Choroid plexus epithelial cell (primary cell): Measurements from ENCODE around the gene CCDC34.

ENCODE experiments used
- DNase-seq: peaks from one replicate; pipeline ENCODE4 v3.0.0-alpha.2; 2010; ENCODE audit warnings: low read depth
- H3K4me3 ChIP-seq: 2 replicates; pipeline ENCODE4 v1.5.1; 2011; ENCODE audit warnings: low read depth, mild to moderate bottlenecking, control low read depth, low read length, moderate library complexity
- CTCF ChIP-seq: conservative IDR thresholded peaks from 2 replicates; pipeline ENCODE4 v1.5.1; 2011; ENCODE audit warnings: low read depth, mild to moderate bottlenecking, control low read depth, inconsistent platforms, low read length, moderate library complexity

CCDC34 gene

GRCh38 chr11:27363576-27364117, 632 bp upstream of the CCDC34 start:
- DNase-seq: no peak
- peak overlapping the region; percentile 91 for H3K4me3 ChIP-seq
- TF ChIP-seq CTCF: no peak

GRCh38 chr11:27361649-27362431, 1.2 kb downstream of the CCDC34 start:
- no peak for DNase-seq
- H3K4me3 ChIP-seq: no peak overlapping the region
- TF ChIP-seq CTCF: no peak

GRCh38 chr11:27358296-27358695, 4.7 kb downstream of the CCDC34 start:
- peak; percentile 39 for DNase-seq
- no peak overlapping the region for H3K4me3 ChIP-seq
- TF ChIP-seq CTCF: no peak

GRCh38 chr11:27357250-27357649, 5.8 kb downstream of the CCDC34 start:
- no peak for TF ChIP-seq CTCF
- H3K4me3 ChIP-seq: no peak overlapping the region
- DNase-seq: no peak

- H3K4me3 ChIP-seq: no peak overlapping the region
- no peak for TF ChIP-seq CTCF
- no peak for DNase-seq
These were observed 6.3 kb downstream of the CCDC34 start for GRCh38 chr11:27356624-27357222.

- no peak for TF ChIP-seq CTCF
- DNase-seq: no peak
- no peak overlapping the region for H3K4me3 ChIP-seq
These were observed 7.4 kb downstream of the CCDC34 start for GRCh38 chr11:27355575-27356104.
